Esophagus squamous epithelium (tissue), 4 donors: Measurements from ENCODE around the gene MBD5.

Source experiments
- CTCF ChIP-seq, 6 experiments: fragments of 450-650 bp in 4 of 6; fragments of 200-600 bp in 2 of 6; sonication (generic) in 2 of 6; IDR thresholded peaks; one replicate each; pipeline ENCODE4 v1.5.1; 2016 to 2019; ENCODE audit warnings: antibody characterized with exemption in 6 of 6, mild to moderate bottlenecking in 4 of 6, moderate library complexity in 4 of 6
- POLR2A ChIP-seq, 4 donors: fragments of 450-650 bp; IDR thresholded peaks; one replicate each; pipeline ENCODE4 v1.6.1; 2017; ENCODE audit warnings: antibody characterized with exemption in 4 of 4, mild to moderate bottlenecking in 4 of 4, moderate library complexity in 3 of 4

- TF ChIP-seq CTCF (IDR thresholded peaks at IDR 0.05) (no peak), POLR2A (IDR thresholded peaks at IDR 0.05) (no peak)
Measured at GRCh38 chr2:148525130-148525529, 504.2 kb downstream of the MBD5 start.
